Endothelial cell of umbilical vein (primary cell): Measurements from ENCODE around the gene RNU7-1.

ENCODE experiments used
- EZH2 ChIP-seq: IDR thresholded peaks from 2 replicates; pipeline ENCODE4 v1.6.1; 2012; ENCODE audit warnings: borderline replicate concordance, low read depth, mild to moderate bottlenecking, moderate library complexity, low read length, inconsistent platforms; ENCODE audit not compliant: severe bottlenecking
- JUN ChIP-seq: IDR thresholded peaks from 2 replicates; pipeline ENCODE4 v1.6.1; 2011; ENCODE audit warnings: borderline replicate concordance, low read depth; ENCODE audit not compliant: insufficient read length, insufficient read depth
- POLR2A ChIP-seq: IDR thresholded peaks from 2 replicates; pipeline ENCODE4 v1.6.1; 2012; ENCODE audit warnings: low read depth, mild to moderate bottlenecking, control low read depth, low read length
- POLR2AphosphoS5 ChIP-seq: IDR thresholded peaks from 2 replicates; pipeline ENCODE4 v1.6.1; 2012; ENCODE audit warnings: low read depth, mild to moderate bottlenecking, control low read depth, low read length, moderate library complexity; ENCODE audit not compliant: insufficient read depth
- TF ChIP-seq, protein P1 (sequence below): IDR thresholded peaks from 2 replicates; pipeline ENCODE4 v1.6.1; 2011; ENCODE audit not compliant: insufficient read depth, insufficient read length
- TF ChIP-seq, protein P2 (sequence below), 2 donors: IDR thresholded peaks; 1 replicate in 1 of 2; 2 replicates in 1 of 2; pipeline ENCODE4 v1.5.1; 2011; ENCODE audit warnings: low read length in 2 of 2, mild to moderate bottlenecking in 2 of 2, moderate library complexity in 2 of 2, control low read depth in 1 of 2, inconsistent platforms in 1 of 2, low read depth in 1 of 2; ENCODE audit not compliant: insufficient read depth in 1 of 2; ENCODE audit errors: extremely low read depth in 1 of 2

DNA sequence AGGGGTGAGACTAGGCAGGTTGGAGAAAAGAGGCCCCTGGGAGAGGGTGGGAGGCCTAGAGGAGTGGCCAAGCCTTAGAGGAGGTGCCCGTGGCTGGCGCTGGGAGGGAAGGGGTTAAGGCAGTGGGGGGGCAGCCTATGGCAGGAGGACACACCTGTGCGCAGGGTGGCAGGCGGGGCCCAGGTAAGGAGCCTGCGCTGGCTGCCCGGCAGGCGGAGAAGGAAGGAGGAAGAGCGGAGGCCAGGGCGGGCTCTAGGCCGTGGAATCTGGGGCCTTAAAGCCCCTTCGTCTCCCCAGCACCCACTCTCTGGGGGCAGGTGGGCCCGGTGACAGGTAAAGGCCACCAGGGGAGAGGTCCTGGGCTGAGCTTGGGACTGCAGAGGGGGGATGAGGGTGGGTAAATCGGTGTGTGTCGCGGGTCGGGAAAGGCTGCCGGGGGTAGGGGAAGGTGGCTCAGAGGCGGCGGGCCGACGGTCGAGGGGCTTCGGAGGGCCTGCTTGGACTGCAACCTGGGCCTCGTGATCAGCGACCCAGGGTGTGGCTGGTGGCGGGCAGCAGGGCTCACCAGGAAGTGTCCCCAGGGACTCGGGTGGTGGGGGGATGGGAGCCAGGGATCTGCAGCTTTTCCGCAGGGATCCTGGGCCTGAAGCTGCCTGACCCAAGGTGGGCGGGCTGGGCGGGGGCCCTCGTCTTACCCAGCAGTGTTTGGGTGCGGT lies 19.6 kb downstream of the RNU7-1 start:
- TF ChIP-seq, protein P1, sequence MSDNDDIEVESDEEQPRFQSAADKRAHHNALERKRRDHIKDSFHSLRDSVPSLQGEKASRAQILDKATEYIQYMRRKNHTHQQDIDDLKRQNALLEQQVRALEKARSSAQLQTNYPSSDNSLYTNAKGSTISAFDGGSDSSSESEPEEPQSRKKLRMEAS: no peak
- TF ChIP-seq POLR2A (no peak), EZH2 (no peak), JUN (no peak), POLR2AphosphoS5 (no peak)
- TF ChIP-seq, protein P2, sequence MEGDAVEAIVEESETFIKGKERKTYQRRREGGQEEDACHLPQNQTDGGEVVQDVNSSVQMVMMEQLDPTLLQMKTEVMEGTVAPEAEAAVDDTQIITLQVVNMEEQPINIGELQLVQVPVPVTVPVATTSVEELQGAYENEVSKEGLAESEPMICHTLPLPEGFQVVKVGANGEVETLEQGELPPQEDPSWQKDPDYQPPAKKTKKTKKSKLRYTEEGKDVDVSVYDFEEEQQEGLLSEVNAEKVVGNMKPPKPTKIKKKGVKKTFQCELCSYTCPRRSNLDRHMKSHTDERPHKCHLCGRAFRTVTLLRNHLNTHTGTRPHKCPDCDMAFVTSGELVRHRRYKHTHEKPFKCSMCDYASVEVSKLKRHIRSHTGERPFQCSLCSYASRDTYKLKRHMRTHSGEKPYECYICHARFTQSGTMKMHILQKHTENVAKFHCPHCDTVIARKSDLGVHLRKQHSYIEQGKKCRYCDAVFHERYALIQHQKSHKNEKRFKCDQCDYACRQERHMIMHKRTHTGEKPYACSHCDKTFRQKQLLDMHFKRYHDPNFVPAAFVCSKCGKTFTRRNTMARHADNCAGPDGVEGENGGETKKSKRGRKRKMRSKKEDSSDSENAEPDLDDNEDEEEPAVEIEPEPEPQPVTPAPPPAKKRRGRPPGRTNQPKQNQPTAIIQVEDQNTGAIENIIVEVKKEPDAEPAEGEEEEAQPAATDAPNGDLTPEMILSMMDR (IDR thresholded peaks at IDR 0.05; ENCODE audit: extremely low read depth in 1 of 2, insufficient read depth in 1 of 2, low read depth in 1 of 2, low read length in 2 of 2): no peak
